SHP77 treated with DMSO at 0.1 percent for 48 hours (cell line): ENCODE measurements around the gene MAGI2.
"Not testable (repeated sequence)": the region's sequence is repeated elsewhere in the genome, so short reads cannot be mapped to it uniquely, and the experiment has no call there.

Experiments used
- DNase-seq: peaks from one replicate; lab custom pipeline; 2025; lab: John Stamatoyannopoulos, UW

MAGI2 gene

DNA sequence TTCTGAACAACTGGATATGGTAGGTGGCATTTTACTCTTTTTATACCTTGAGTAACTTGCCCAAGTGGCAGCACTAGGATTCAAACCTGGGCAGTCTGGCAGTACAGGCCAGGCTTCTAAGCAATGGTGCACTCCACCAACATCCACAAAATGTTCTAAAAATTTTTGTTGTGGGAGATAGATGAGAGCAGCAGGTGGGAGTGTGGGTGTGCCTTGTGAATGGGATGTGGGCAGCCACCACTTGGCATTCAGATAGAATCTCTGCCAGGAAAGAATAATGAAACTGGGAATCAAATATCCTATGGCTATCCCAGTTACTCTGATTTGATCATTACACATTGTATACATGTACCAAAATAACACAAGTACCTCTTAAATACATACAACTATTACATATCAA lies 810.7 kb downstream of the MAGI2 start:
- no peak for DNase-seq

DNA sequence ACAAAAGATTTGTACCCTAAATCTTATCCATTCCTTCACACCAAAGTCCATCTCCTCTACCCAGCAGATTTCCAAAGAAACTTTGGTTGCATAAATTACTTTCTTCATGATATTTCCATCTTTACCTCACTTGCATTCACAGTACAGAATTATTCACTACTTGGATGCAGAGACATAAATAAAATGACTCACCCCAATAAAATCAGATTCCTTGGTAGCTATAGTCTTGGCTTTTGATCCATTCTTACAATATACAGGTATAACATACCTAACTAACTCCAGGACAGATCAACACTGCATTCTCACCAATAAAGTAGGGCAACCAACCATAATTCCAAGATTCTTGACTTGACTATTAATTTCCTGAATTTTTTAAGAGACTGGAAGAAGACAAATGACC lies 815.1 kb downstream of the MAGI2 start:
- DNase-seq = no peak

DNA sequence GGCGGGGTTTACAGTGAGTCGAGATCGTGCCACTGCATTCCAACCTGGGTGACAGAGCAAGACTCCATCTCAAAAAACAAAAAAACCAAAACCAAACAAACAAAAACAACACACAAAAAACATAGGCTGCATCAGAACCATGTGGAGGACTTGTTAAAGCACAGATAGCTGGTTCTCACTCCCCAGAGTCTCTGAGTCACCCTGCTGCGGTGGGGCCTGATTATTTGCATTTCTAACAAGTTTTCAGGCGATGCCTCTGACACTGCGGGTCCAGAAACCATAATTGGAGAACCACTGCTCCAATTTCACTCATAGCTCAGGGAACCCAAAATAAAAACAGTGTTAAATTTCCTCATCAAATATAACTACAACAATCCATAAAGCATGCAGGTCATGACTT lies 816.7 kb downstream of the MAGI2 start:
- no peak for DNase-seq

DNA sequence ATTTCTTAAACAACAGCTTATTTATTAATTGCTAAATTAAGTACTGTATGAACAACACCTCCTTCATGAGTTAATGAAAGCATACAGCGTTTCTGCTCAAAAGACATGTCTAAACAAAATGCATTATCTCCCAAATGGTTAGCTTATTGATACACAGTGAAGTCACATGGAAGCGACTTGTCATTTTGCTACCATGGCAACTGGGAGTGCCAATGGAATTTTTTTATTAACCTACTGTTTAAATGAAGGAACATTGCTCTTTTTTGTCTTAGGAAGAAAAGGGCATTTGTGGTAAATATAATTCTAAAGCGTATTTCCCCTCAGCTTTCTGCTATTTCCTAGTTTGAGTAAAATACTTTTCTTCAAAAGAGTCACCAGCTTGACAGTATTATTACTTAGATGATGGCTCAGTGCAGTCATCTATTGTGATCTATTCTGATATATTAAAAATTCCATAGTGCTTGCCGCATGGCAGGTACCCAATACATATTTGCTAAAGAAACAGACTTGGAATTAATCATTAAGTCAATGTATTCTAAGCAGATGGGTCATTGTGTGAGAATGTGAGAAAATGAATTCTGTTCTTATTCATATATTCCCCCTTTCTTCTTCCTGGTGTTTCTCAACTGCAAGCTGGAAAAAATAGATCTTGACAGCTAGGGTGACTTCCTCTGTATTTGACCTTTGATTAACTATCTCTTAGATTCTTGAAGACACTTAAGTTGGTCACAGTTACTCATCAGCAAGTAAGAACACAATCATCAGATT lies 818.3 kb downstream of the MAGI2 start:
- no peak for DNase-seq

DNA sequence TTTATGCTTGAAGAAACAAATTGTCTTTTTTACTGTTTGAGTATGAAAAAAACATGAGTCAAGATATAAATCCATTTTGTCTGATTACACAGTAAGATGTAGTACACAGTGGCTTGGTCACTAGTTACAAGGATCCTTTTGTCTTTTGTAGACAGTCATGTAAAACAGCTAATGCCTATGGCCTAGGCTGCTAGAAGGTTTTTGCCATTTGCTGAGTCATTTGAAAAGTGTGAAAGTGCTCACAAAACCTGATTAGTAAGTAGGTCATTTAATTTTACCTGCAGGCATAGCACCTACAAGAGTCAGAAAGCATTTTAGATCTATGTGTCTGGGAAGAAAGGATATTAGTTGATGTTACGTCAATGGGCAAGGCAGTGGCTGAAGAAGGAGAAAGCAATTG lies 819.4 kb downstream of the MAGI2 start:
- DNase-seq = no peak

DNA sequence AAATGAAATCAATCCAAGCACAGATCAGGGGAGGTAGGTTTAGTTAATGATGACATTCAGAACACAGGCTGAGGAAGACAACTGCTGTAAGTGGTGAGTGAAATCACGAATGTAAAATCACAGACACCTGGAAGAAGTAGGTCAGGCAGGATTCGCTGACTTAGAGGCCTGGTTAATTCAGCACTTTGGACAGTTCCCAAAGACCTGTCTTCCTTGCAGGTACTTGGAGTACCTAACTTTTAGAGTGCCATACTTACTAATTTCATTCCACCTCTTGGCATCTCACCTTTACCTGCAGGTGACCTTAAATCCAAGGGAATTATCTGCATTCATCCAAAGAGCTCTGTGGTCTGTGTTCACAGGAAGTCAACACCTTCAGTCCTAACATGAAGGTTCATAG lies 832.5 kb downstream of the MAGI2 start:
- no peak for DNase-seq

DNA sequence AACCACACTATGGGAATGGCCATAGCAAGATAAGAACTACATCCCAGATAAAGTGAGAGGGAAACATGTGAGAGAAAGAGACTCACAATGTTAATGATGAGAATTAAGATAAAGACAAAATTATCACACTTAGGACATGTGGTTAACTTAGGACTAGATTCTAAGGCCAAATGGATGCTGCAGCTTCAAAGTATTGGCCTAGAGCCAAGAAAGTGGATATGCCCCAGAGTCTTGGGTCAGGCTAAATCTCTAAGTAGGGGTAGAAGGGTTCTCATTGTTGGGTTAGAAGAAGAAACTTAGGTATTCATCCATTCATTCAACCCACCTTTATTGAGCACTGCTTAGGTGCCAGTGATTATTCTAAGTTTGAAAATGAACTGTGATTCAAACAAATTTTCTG lies 836.9 kb downstream of the MAGI2 start:
- no peak for DNase-seq

DNA sequence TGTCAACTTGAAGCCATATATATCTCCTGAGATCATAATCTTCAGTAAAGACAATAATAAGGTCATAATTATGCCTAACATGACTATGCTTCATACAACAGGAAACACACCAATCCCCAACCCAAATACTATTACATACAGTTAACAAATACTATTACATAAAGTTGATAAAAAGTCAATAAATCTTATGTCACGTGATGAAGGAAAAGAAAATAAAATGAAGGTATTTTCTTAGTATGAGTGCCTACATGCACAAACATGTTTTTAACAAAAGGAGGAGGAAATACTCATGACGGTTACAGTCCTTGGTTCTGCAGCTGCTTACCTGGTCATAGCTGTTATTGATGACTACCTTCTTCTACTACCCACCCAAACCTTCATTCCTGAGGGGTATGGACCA lies 844.2 kb downstream of the MAGI2 start:
- no peak for DNase-seq

DNA sequence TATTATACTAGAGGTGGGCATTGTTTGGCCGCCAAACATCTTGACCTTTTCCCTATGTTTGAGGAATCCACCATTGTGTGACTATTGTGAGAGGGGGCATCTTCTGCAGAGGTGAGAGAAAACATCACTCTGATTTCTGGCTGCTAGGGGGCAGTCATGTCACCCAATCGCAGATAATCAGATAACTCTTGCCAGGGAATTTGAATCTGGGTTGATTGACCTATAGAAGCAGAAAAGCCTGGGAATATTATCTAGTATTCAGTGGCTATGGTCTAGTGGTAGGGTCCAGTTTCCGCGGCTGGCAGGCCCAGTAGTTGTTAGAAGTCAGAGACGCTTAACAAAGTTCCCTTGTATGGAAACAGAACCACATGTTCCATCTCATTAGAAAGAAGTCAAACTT lies 846.4 kb downstream of the MAGI2 start:
- DNase-seq = no peak

DNA sequence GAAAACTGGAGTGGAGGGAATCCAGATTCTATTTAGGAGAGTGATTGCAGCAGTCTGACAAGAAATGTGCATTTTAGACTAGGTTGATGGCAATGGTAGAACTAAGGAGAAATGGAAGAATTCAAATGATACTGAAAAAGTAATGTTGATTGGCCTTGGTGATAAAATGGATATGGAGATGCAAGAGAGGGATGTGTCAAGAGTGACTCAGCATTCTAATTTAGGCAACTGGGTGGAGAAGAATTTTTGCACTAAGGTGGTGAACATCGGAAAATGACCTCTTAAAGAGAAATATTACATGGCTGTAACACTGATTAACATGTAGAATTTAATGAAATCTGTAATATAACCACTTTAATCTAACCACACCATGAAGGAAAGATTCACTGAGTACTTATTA lies 848.3 kb downstream of the MAGI2 start:
- DNase-seq = no peak

DNA sequence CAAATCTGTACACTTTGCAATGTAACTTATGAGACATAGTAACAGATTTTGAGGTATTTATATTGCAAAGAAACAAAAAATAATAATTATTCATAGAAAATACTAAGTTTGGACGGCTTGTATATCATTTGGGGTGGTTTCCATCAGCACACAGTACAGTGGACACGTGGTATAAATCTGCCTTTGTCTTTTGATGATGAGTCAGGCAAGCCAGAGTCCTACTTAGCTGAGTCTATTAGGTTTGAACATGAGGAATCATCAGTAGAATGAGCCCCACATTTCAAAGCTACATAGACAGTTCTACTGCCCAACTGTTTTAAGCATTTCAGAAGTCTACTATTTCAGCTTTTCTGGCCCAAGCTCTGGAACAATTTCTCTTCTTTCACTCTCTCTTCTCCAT lies 851.7 kb downstream of the MAGI2 start:
- no peak for DNase-seq

DNA sequence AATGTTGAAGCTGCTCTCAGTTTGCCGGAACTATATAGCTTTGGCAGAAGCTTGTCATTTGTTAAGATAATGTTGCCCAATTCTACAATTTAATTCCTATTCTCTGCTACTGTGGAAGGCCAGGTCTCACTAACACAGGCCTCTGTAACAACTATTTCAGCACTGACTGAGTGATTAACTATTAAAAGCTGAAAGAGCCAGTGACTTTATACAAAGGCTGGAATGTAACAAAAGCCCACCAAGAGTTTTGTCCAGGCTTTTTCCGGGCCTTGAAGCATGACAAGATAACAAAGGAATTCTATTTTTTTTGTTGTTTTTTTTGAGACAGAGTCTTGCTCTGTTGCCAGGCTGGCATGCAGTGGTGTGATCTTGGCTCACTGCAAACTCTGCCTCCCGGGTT lies 859.3 kb downstream of the MAGI2 start:
- DNase-seq = no peak

DNA sequence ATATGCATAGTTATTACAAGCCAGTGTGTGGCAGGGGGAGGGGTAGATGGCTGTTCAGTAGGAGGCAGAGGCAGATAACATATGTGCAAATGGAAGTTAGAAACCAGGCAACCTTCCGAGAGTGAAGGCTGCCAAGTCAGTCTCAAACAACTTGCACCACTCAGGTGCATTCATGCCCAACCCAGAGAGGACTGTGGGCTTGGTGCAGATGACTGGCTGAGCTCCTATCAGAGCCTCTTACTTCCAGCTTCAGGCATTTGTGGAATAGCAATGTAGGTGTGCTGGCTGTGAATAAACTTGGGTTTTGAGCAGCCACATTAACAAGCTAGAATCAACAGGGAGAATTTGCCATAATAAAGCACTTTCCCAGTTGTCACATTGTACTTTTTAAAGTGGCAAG lies 865.1 kb downstream of the MAGI2 start:
- no peak for DNase-seq

DNA sequence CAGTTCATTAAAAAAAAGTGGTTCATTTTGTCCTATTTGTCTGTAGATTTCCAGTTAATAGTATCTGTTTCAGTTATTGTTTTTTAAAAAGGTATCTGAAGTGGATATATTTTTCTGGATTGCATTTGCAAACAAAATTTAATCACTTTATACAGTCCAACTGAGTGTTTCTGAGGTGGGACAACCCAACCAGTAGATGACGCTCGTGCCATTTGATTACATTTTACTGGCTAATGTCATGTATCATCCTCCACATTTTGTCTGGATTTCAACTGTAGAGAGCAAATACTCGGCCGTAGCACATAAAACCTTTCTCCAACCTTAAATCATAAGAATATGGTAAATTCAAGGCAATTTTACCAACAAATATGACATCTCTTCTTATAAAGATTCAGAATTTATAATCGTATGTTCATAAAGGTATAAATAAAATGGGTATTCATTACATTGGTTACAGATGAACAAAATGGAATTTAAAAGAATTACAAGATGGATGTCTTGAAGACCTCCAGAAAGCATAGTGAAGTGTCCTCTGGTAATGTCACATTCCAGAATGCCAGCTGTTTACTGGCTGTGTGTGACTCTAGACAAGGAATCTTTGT lies 865.9 kb downstream of the MAGI2 start:
- DNase-seq = peak; percentile 21

DNA sequence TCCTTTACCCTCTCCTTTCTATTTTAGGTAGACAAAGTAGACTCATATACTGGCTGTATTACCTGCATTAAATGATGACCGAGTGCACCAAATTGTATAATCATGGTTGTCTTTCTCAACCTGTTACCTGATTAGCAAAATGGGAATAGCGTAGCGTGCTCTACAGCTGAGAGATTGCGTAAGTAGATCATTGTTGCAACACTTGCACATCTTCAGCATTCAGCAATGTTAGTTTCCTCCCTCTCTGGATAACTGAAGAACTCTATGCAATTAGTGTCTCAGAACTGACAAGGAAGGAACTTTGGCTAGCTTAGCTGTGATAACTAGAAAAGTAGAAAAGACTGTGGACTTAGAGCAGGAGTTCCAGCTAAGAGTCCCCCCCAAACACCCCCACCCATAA lies 867.5 kb downstream of the MAGI2 start:
- no peak for DNase-seq

DNA sequence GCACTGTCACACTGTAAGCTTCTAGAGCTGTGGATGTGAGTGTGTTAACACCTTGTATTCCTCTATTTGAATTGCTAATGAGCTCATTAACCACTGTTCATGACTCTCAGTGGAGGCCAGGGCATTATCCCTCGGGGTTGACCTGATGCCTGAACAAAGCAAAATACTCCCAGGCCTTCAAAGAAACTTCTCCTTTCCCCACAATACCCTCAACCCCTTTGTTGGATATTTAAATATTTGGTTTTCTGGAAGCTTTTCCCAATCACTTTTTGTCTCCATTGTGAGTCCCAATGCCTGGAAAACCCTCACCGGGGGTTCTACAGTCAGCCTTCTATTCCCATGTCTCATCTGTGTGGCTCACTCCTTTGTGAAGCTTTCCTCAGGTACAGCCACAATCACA lies 874.8 kb downstream of the MAGI2 start:
- DNase-seq = no peak

DNA sequence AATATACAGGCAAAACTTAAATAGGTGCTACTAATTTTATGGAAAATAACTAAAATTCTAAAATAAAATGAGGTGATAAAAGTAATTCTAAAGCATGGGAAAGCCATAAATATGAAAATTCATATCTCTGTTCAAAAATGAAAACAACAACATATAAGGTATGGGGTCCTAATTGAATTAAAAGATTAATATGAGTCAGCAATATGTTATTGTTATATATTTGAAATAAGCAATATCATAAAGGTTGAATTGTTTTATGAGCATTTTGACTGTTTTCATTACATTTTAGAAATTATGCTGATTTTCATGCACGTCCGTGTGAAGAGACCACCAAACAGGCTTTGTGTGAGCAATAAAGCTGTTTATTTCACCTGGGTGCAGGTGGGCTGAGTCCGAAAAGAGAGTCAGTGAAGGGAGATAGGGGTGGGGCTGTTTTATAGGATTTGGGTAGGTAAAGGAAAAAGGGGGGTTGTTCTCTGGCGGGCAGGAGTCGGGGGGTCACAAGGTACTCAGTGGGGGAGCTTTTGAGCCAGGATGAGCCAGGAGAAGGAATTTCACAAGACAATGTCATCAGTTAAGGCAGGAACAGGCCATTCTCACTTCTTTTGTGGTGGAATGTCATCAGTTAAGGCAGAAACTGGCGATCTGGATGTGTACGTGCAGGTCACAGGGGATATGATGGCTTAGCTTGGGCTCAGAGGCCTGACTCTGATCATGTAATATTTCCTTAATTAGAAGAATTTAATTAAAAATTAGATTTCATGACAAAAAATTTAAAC lies 876.1 kb downstream of the MAGI2 start:
- DNase-seq = not testable (repeated sequence)

DNA sequence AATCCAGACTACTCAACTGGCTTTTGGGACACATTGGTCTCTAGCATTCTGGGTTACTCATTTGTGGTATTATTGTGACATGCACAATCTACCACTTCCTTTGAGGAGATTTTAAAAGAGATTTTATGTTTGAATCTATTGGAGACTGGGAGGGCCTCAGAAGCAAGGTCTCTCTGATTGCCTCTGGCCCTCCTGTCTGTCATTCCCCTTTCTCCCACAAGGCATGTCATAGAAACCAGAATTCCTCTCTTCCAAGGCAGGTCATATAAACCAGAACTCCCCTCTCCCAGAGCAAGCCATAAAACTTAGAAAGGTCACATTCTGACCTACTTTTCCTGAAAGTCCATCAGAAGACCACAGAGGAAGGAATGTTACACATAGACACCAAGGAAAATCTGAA lies 877.2 kb downstream of the MAGI2 start:
- DNase-seq = no peak

DNA sequence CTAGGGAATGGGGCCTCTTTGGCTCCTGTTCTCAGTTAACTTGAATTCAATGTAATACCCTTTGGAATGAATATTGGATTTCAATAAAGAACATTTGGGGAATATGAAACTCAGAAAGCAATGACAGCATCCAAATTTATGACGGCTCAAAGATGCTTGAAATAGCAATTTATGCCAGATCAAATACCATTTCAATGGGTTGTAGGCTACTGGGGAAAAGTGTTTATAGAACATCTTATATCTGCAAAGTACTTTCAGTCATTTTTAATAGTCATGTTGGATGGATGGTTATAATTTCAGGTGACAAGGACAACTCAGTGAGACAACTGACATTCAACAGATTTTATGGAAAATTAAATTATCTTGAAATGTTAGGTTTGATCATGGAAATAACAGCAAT lies 882.2 kb downstream of the MAGI2 start:
- DNase-seq = no peak

DNA sequence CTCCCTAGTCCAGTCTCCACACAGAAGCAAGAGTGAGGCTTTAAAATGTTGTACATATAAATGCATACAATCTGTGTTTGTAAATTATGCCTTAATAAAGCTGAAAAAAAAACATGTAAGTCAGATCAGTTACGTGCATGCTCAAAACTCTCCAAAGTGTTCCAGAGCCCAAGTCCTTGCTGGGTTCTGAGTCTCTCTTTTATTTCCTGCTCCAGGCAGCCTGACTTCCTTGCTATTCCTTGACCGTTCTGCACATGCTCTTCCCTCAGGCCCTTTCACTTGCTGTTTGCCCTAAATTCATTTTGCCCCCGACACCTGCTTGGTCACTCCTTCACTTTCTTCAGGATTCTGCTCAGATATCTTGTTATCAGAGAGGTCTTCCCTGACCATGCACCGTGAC lies 884.8 kb downstream of the MAGI2 start:
- no peak for DNase-seq

DNA sequence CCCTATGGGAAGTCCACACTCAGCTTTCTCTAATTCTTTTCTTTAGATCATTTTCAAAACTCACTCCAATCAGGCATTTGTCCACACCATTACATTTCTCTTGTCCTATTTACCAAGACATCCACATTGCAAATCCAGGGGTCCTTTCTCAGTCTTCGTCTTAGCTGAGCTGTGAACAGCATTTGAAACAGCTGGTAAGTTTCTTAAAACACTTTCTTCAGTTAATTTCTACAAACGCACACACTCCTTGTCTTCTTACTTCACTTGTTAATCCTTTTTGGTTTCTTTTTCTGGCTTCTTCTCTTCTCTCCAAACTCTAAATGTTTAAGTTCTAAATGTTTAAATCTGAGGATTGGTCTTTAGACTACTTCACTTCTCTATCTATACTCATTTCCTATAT lies 885.6 kb downstream of the MAGI2 start:
- DNase-seq = no peak

DNA sequence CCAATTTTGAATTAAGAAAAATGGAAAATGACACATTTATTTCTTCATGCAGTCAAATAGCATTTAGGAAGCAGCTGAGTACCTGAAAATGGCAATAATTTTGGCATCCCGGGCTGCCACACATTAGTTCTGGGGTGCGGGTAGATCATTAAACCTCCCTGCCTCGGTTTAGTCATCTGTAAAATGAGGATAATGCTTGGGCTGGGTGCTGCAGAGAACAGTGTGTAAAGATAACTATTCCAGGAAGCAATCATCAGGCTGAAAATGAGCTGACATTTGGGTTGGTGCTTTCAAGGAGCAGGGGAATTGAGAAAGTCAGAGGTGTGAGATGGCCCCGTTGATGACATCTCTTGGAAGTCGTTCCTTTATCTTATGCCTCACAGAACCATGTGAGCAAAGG lies 887.7 kb downstream of the MAGI2 start:
- no peak for DNase-seq

DNA sequence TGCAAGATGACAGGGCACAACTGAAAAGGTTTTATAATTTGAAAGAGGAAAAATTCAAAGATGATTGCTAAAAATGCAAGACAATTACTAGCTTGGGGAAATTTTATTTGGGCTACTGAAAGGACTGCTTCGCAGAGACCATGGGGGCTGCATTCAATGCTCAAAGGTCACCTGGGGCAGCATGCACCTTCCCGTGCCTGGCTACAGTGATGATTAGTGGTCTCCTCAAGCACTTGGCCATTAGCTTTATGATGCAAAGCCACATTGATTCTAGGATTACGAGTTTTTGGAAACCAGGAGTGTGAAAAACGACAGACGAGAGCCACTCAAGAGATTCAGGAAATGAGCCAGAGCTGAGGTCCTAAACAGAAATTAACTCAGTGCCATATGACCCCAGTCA lies 890.3 kb downstream of the MAGI2 start:
- DNase-seq = no peak
